ENCODE results near the gene GIT2. TPM values are rescaled to one million over a fixed set of nuclear protein-coding genes. Genes with fewer than 3 reads are reported as not detected.
A peak's percentile ranks its signal among the peaks of the same experiment; 100 is the strongest.

Gene GIT2
- total RNA-seq, 4 donors from 2014 or later, result 39.8 to 62.9 (median 55.5) TPM

GRCh38 chr12:109910254-109910968 is 85.8 kb downstream of the GIT2 start:
- Histone ChIP-seq H3K9me3 (no peaks in the 10 kb centered on the region), H3K36me3 (peaks cover 5 to 99% (median 21%) of the 10 kb centered on the region in 3 donors), H3K4me1 (peaks cover 0 to 6% (median 0%) of the 10 kb centered on the region in 4 donors), H3K4me3 (no peak overlapping the region), H3K27ac (no peak overlapping the region), H3K27me3 (no peaks in the 10 kb centered on the region)
- WGBS, 2 donors, result 85% methylated on average over 7 to 8 of the region's 8 CpGs
- DNase-seq (ENCODE audit: low spot score in 2 of 2), result no peak
- TF ChIP-seq EP300 (IDR thresholded peaks at IDR 0.05) (no peak), POLR2A (IDR thresholded peaks at IDR 0.05) (no peak), CTCF (IDR thresholded peaks at IDR 0.05) (no peak)

GRCh38 chr12:109905301-109905700 is 90.9 kb downstream of the GIT2 start:
- Histone ChIP-seq H3K27ac (no peak overlapping the region), H3K36me3 (peaks cover 0 to 76% (median 19%) of the 10 kb centered on the region in 3 donors), H3K4me3 (no peak overlapping the region), H3K4me1 (peaks cover 0 to 22% (median 5%) of the 10 kb centered on the region in 4 donors), H3K9me3 (no peaks in the 10 kb centered on the region), H3K27me3 (no peaks in the 10 kb centered on the region)
- WGBS, 2 donors, result 95 to 96% methylated on average over 10 of the region's 10 CpGs
- TF ChIP-seq EP300 (IDR thresholded peaks at IDR 0.05) (no peak), POLR2A (IDR thresholded peaks at IDR 0.05) (no peak), CTCF (IDR thresholded peaks at IDR 0.05) (no peak)
- no peak for DNase-seq (ENCODE audit: low spot score in 2 of 2)

GRCh38 chr12:109902891-109903418 is 93.2 kb downstream of the GIT2 start:
- 67 to 74% methylated on average over 15 of the region's 15 CpGs for WGBS, 2 donors
- Histone ChIP-seq H3K27me3 (no peaks in the 10 kb centered on the region), H3K4me1 (peaks cover 0 to 30% (median 7%) of the 10 kb centered on the region in 4 donors), H3K9me3 (no peaks in the 10 kb centered on the region), H3K36me3 (peaks cover 0 to 52% (median 6%) of the 10 kb centered on the region in 3 donors), H3K4me3 (no peak overlapping the region), H3K27ac (no peak overlapping the region)
- DNase-seq (ENCODE audit: low spot score in 2 of 2), result no peak
- TF ChIP-seq CTCF (IDR thresholded peaks at IDR 0.05) (no peak), POLR2A (IDR thresholded peaks at IDR 0.05) (no peak), EP300 (IDR thresholded peaks at IDR 0.05) (no peak)

- WGBS, 2 donors, result 2 to 3% methylated on average over 16 of the region's 16 CpGs
- peak overlapping the region; percentile 66 to 87 (median 83) for H3K27ac ChIP-seq
- no peaks in the 10 kb centered on the region for H3K27me3 ChIP-seq
These were observed 95.2 kb downstream of the GIT2 start for GRCh38 chr12:109900752-109901580.

More at GRCh38 chr12:109900752-109901580, 95.2 kb downstream of the GIT2 start:
- peaks cover 0 to 30% (median 7%) of the 10 kb centered on the region in 4 donors for H3K4me1 ChIP-seq
- no peaks in the 10 kb centered on the region for H3K9me3 ChIP-seq
- peak overlapping the region; percentile 53 to 93 (median 62) for H3K4me3 ChIP-seq
- peaks cover 0 to 32% (median 0%) of the 10 kb centered on the region in 3 donors for H3K36me3 ChIP-seq
- TF ChIP-seq CTCF (IDR thresholded peaks at IDR 0.05), result no peak
- no peak for TF ChIP-seq EP300 (IDR thresholded peaks at IDR 0.05)
- TF ChIP-seq POLR2A (IDR thresholded peaks at IDR 0.05), result no peak
- no peak for DNase-seq (ENCODE audit: low spot score in 2 of 2)

Data from tibial nerve (tissue), 4 donors.